Measurements from ENCODE around the gene TIAM2. TPM values are rescaled to one million over a fixed set of nuclear protein-coding genes. Genes with fewer than 3 reads are reported as not detected.
A peak's percentile ranks its signal among the peaks of the same experiment; 100 is the strongest.

Gene TIAM2
- total and polyA plus RNA-seq, 2 experiments from 2014 or later, result 14.2 to 24.4 TPM

GRCh38 chr6:155079985-155080452 lies 84.9 kb downstream of the TIAM2 start:
- Histone ChIP-seq H3K79me2 (replicated peaks; ENCODE audit: insufficient read depth) (no peaks in the 10 kb centered on the region), H3K36me3 (ENCODE audit: insufficient read depth) (no peaks in the 10 kb centered on the region), H3K4me2 (no peak overlapping the region), H3K4me3 (no peak overlapping the region), H3K27ac (ENCODE audit: low read depth) (peak overlapping the region; percentile 50; the same call in 1 of the 2 replicates), H3K4me1 (ENCODE audit: insufficient read depth) (peaks cover 23% of the 10 kb centered on the region), H4K20me1 (replicated peaks; ENCODE audit: insufficient read depth) (no peaks in the 10 kb centered on the region), H3K27me3 (ENCODE audit: insufficient read depth) (no peaks in the 10 kb centered on the region), H2AFZ (no peak overlapping the region), H3K9me2 (ENCODE audit: insufficient read depth) (no peaks in the 10 kb centered on the region), H3F3A (replicated peaks; ENCODE audit: low read depth) (peaks cover 10% of the 10 kb centered on the region; the same call in 1 of the 2 replicates)
- Mint-ChIP-seq H3K4me1 (peaks cover 30% of the 10 kb centered on the region), H3K36me3 (ENCODE audit: low read depth) (no peaks in the 10 kb centered on the region), H3K27me3 (ENCODE audit: insufficient read depth, low read depth, poor library complexity) (peaks cover 6% of the 10 kb centered on the region), H3K9me3 (no peaks in the 10 kb centered on the region), H3K27ac (peak overlapping the region; percentile 35; the same call in 1 of the 2 replicates), H3K4me3 (no peak overlapping the region)
- DNase-seq (ENCODE audit: low spot score) (no peak), ATAC-seq (no peak)
- no peak for TF ChIP-seq CTCF (conservative IDR thresholded peaks at IDR 0.05; ENCODE audit: low read depth in 2 of 2)
- no peak for TF ChIP-seq STAT1 (IDR thresholded peaks at IDR 0.05; ENCODE audit: unreplicated experiment)
- no peak for TF ChIP-seq ZNF462 (CRISPR knock-in tag; IDR thresholded peaks at IDR 0.05)
- no peak for TF ChIP-seq ZNF331 (CRISPR knock-in tag; IDR thresholded peaks at IDR 0.05; ENCODE audit: low read depth)
- no peak for TF ChIP-seq ZNF114 (CRISPR knock-in tag; IDR thresholded peaks at IDR 0.05)
